ENCODE measurements around the gene SLAMF1.

Gene SLAMF1

DNA sequence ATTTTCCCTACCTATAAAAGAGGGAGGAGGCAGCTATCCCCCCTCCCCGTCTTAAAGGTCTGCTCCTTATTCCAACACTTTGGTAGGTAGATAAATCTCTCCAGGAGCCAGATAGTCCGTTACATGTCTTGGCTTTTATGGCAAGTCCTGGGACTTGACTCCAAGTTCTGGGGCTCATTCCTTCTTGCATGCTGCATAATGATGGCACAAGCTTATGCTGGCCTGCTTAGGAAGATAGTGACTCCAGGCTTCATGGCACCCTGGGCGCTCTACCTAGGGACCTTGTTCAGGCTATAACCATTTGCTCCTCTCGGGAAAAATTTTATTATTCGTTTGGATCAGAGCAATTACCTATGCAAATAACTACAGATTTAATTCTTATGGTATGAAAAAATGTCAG lies 3.7 kb downstream of the SLAMF1 start:
- no peaks in the 10 kb centered on the region for H4K20me1 ChIP-seq (ENCODE audit: insufficient read depth, low read length)
- H3K27ac ChIP-seq (ENCODE audit: low read length), result no peak overlapping the region
- H3K4me2 ChIP-seq (ENCODE audit: low read depth, low read length), result no peak overlapping the region
- H3F3A ChIP-seq (ENCODE audit: insufficient read depth, low read length), result no peaks in the 10 kb centered on the region
- H3K9ac ChIP-seq (ENCODE audit: low read length), result no peak overlapping the region
- H3K9me2 ChIP-seq (replicated peaks; ENCODE audit: insufficient read depth, low read length), result no peaks in the 10 kb centered on the region
- no peak overlapping the region for H2AFZ ChIP-seq (ENCODE audit: low read length)
- no peaks in the 10 kb centered on the region for H3K9me3 ChIP-seq (replicated peaks; ENCODE audit: insufficient read depth, low read length)
- no peak overlapping the region for H3K4me3 ChIP-seq (ENCODE audit: low read length)
- H3K36me3 ChIP-seq (replicated peaks; ENCODE audit: insufficient read depth, low read length), result no peaks in the 10 kb centered on the region
- TF ChIP-seq, protein P1, sequence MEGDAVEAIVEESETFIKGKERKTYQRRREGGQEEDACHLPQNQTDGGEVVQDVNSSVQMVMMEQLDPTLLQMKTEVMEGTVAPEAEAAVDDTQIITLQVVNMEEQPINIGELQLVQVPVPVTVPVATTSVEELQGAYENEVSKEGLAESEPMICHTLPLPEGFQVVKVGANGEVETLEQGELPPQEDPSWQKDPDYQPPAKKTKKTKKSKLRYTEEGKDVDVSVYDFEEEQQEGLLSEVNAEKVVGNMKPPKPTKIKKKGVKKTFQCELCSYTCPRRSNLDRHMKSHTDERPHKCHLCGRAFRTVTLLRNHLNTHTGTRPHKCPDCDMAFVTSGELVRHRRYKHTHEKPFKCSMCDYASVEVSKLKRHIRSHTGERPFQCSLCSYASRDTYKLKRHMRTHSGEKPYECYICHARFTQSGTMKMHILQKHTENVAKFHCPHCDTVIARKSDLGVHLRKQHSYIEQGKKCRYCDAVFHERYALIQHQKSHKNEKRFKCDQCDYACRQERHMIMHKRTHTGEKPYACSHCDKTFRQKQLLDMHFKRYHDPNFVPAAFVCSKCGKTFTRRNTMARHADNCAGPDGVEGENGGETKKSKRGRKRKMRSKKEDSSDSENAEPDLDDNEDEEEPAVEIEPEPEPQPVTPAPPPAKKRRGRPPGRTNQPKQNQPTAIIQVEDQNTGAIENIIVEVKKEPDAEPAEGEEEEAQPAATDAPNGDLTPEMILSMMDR (IDR thresholded peaks at IDR 0.05; ENCODE audit: low read length), result no peak
- TF ChIP-seq EZH2 (optimal IDR thresholded peaks at IDR 0.05; ENCODE audit: low read depth, low read length) (no peak), EZH2phosphoT487 (IDR thresholded peaks at IDR 0.05; ENCODE audit: low read length) (no peak)
- no peak for DNase-seq
- no peaks in the 10 kb centered on the region for H3K79me2 ChIP-seq (ENCODE audit: low read length)
- H3K4me1 ChIP-seq (ENCODE audit: low read length), result peaks cover 7% of the 10 kb centered on the region
- no peaks in the 10 kb centered on the region for H3K27me3 ChIP-seq (replicated peaks; ENCODE audit: insufficient read depth, low read length)

DNA sequence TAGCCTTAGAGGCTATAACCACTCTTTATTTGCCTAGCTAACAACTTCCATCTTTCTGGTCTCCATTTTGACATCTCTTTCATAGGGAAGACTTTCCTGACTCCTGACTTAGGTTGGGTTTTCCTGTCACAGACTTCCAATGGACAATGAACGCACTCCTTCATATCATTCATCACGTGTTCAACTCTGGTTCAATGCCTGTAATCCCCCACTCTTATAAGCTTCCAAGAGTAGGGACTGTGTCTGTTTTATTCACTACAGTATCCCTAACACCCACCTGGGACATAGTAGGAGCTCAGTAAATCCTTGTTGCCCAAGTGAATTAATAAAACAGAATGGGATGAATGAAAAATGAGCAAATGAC lies 4.6 kb downstream of the SLAMF1 start:
- DNase-seq, result no peak
- Histone ChIP-seq H2AFZ (ENCODE audit: low read length) (no peak overlapping the region), H3K79me2 (ENCODE audit: low read length) (no peaks in the 10 kb centered on the region), H3K27me3 (replicated peaks; ENCODE audit: insufficient read depth, low read length) (no peaks in the 10 kb centered on the region), H3K27ac (ENCODE audit: low read length) (no peak overlapping the region), H3K9me2 (replicated peaks; ENCODE audit: insufficient read depth, low read length) (no peaks in the 10 kb centered on the region), H3F3A (ENCODE audit: insufficient read depth, low read length) (no peaks in the 10 kb centered on the region), H3K9me3 (replicated peaks; ENCODE audit: insufficient read depth, low read length) (no peaks in the 10 kb centered on the region), H3K4me3 (ENCODE audit: low read length) (no peak overlapping the region), H4K20me1 (ENCODE audit: insufficient read depth, low read length) (no peaks in the 10 kb centered on the region), H3K9ac (ENCODE audit: low read length) (no peak overlapping the region), H3K36me3 (replicated peaks; ENCODE audit: insufficient read depth, low read length) (no peaks in the 10 kb centered on the region), H3K4me2 (ENCODE audit: low read depth, low read length) (no peak overlapping the region), H3K4me1 (ENCODE audit: low read length) (peaks cover 13% of the 10 kb centered on the region)
- TF ChIP-seq, protein P1 (IDR thresholded peaks at IDR 0.05; ENCODE audit: low read length), result no peak

DNA sequence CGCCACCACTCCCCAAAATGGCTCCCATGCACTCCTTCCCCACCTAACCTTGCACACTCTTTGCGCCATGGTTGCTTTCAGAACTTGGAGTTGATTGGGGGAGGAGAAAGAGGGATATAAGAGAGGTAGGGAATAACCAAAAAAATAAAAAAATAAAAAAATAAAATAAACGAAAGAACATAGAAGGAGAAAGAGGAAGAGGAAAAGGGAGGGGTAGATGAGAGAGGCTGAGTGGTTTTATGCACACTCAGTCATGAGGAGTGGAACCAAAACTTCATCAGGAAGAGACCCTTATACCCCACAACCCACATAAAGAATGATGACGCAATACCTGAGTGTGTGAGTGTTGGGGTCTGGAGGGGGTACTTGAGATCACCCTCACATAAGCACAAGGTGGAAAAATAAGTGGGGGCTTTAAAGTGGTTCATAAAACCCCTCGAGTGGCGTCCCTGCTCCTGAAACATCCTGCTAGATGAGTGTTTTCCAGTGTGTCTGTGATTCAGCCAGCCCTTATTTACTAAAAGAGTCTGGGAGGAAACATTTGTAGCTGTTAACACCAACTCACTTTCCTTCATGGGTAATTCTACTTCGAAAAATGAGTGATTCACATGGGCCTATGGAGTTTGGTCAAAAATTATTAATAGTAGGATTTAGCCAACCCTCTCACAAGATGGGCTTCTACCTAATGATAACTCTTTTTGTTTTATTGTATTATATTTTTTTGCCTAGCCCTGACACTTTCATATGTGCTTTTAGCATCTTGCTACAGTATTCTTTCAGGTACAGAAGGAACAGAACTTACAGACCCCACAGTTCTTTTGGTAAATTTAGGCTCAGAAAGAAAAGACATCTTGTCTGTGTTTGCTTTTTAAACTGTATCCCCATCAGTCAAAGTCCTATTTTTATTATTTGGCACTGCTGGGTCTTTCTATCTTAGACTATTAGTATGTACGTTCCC lies 5.2 kb downstream of the SLAMF1 start:
- H3K79me2 ChIP-seq (ENCODE audit: low read length), result no peaks in the 10 kb centered on the region
- H3F3A ChIP-seq (ENCODE audit: insufficient read depth, low read length), result no peaks in the 10 kb centered on the region
- no peaks in the 10 kb centered on the region for H3K36me3 ChIP-seq (replicated peaks; ENCODE audit: insufficient read depth, low read length)
- no peak overlapping the region for H3K4me3 ChIP-seq (ENCODE audit: low read length)
- no peak for DNase-seq
- H3K4me1 ChIP-seq (ENCODE audit: low read length), result peaks cover 13% of the 10 kb centered on the region
- H3K27ac ChIP-seq (ENCODE audit: low read length), result no peak overlapping the region
- H3K9me2 ChIP-seq (replicated peaks; ENCODE audit: insufficient read depth, low read length), result no peaks in the 10 kb centered on the region
- no peak overlapping the region for H3K4me2 ChIP-seq (ENCODE audit: low read depth, low read length)
- H3K9ac ChIP-seq (ENCODE audit: low read length), result no peak overlapping the region
- H4K20me1 ChIP-seq (ENCODE audit: insufficient read depth, low read length), result no peaks in the 10 kb centered on the region
- no peaks in the 10 kb centered on the region for H3K27me3 ChIP-seq (replicated peaks; ENCODE audit: insufficient read depth, low read length)
- no peak overlapping the region for H2AFZ ChIP-seq (ENCODE audit: low read length)
- no peak for TF ChIP-seq EZH2 (optimal IDR thresholded peaks at IDR 0.05; ENCODE audit: low read depth, low read length)
- no peak for TF ChIP-seq EZH2phosphoT487 (IDR thresholded peaks at IDR 0.05; ENCODE audit: low read length)
- TF ChIP-seq, protein P1 (IDR thresholded peaks at IDR 0.05; ENCODE audit: low read length), result no peak
- H3K9me3 ChIP-seq (replicated peaks; ENCODE audit: insufficient read depth, low read length), result no peaks in the 10 kb centered on the region

Data from MM.1S (cell line).